PC-9 (cell line): ENCODE results near the gene CUX1. TPM values are rescaled to one million over a fixed set of nuclear protein-coding genes. Genes with fewer than 3 reads are reported as not detected.

Source experiments
- BruUV-seq: library from RNA; stranded (reverse); fragments of 400-500 nt; replicated peaks from 2 replicates; lab custom pipeline; 2021; lab: Mats Ljungman, UMichigan
- CTCF ChIA-PET: fragments of 300-600 bp; sonication (Branson Sonifier 250); formaldehyde crosslinking; loops from one replicate; lab custom pipeline; 2022; ENCODE audit warnings: antibody characterized with exemption; lab: Charles Lee
- POLR2A ChIA-PET: fragments of 300-600 bp; sonication (Branson Sonifier 250); formaldehyde crosslinking; loops from one replicate; lab custom pipeline; 2022; ENCODE audit warnings: antibody characterized with exemption; ENCODE audit not compliant: unreplicated experiment; lab: Charles Lee
- DNase-seq, 2 experiments: peaks; one replicate each; pipeline versions ENCODE4 v3.0.0 to v3.0.0-alpha.2; 2015 to 2022; ENCODE audit warnings: mixed read lengths in 1 of 2
- H2AFZ ChIP-seq: fragments of 200-600 bp; sonication (generic); 2 replicates; pipeline ENCODE4 v1.8.1; 2017; ENCODE audit warnings: antibody characterized with exemption
- H3F3A ChIP-seq: fragments of 200-600 bp; sonication (generic); 2 replicates; pipeline ENCODE4 v1.8.1; 2017; ENCODE audit warnings: antibody characterized with exemption, mild to moderate bottlenecking, low read depth; ENCODE audit not compliant: insufficient read depth
- H3K27ac ChIP-seq: fragments of 200-600 bp; sonication (generic); 2 replicates; pipeline ENCODE4 v1.6.1; 2016; ENCODE audit warnings: mixed run types
- H3K27me3 ChIP-seq: fragments of 200-600 bp; sonication (generic); 2 replicates; pipeline ENCODE4 v1.6.1; 2016; ENCODE audit warnings: low read depth, mixed run types; ENCODE audit not compliant: insufficient read depth
- H3K36me3 ChIP-seq: fragments of 200-600 bp; sonication (generic); 2 replicates; pipeline ENCODE4 v1.6.1; 2016; ENCODE audit warnings: low read depth, mixed run types
- H3K4me1 ChIP-seq: fragments of 200-600 bp; sonication (generic); replicated peaks from 2 replicates; pipeline ENCODE4 v1.6.1; 2016; ENCODE audit warnings: mixed run types; ENCODE audit not compliant: insufficient read depth
- H3K4me2 ChIP-seq: fragments of 200-600 bp; sonication (generic); 2 replicates; pipeline ENCODE4 v1.6.1; 2017; ENCODE audit warnings: mixed run types
- H3K4me3 ChIP-seq: fragments of 200-600 bp; sonication (generic); 2 replicates; pipeline ENCODE4 v1.6.1; 2016; ENCODE audit warnings: mixed run types
- H3K79me2 ChIP-seq: fragments of 200-600 bp; sonication (generic); 2 replicates; pipeline ENCODE4 v1.6.1; 2017; ENCODE audit warnings: low read depth, mixed run types
- H3K9me2 ChIP-seq: fragments of 200-600 bp; sonication (generic); 2 replicates; pipeline ENCODE4 v1.8.1; 2017; ENCODE audit warnings: mild to moderate bottlenecking; ENCODE audit not compliant: insufficient read depth
- H3K9me3 ChIP-seq: fragments of 200-600 bp; sonication (generic); 2 replicates; pipeline ENCODE4 v1.8.1; 2016; ENCODE audit warnings: low read depth; ENCODE audit not compliant: insufficient read depth
- H4K20me1 ChIP-seq: fragments of 200-600 bp; sonication (generic); 2 replicates; pipeline ENCODE4 v1.8.1; 2017; ENCODE audit not compliant: insufficient read depth
- CTCF ChIP-seq: fragments of 200-600 bp; sonication (generic); conservative IDR thresholded peaks from 2 replicates; pipeline ENCODE4 v1.6.1; 2017; ENCODE audit warnings: mixed run types, antibody characterized with exemption, mild to moderate bottlenecking, moderate library complexity
- EZH2 ChIP-seq: fragments of 200-600 bp; sonication (generic); IDR thresholded peaks from 2 replicates; pipeline ENCODE4 v1.8.0; 2017; ENCODE audit warnings: antibody characterized with exemption, low read depth
- intact Hi-C: fragments of 100-400 bp; cut with micrococcal nuclease; formaldehyde crosslinking; loops from one replicate; pipeline ENCODE4 v1.10.0; 2022; ENCODE audit not compliant: unreplicated experiment
- total RNA-seq: library from RNA; stranded (reverse); gene quantifications from 2 replicates; pipeline ENCODE4 v1.2.3, GENCODE V29; 2021

Gene CUX1
- total RNA-seq, 1 experiment from 2014 or later = 83.3 TPM

- no peaks in the 10 kb centered on the region for H3F3A ChIP-seq
- no peaks in the 10 kb centered on the region for H3K9me3 ChIP-seq
- ChIA-PET POLR2A (interaction anchor here (0.5 to 1.0 kb wide), 6 partner anchors 68 to 665 kb away, joined by 3 to 8 read pairs (median 4); no protein-coding TSS in a partner anchor), CTCF (interaction anchor here (0.5 to 1.2 kb wide), 5 partner anchors 181 to 1015 kb away, joined by 3 to 12 read pairs (median 4); no protein-coding TSS in a partner anchor)
- peak overlapping the region; percentile 44; the same call in 1 of the 2 replicates for H3K4me2 ChIP-seq
- no peaks in the 10 kb centered on the region for H3K27me3 ChIP-seq
- no peaks in the 10 kb centered on the region for H3K79me2 ChIP-seq
- H3K4me3 ChIP-seq = no peak overlapping the region
- TSS peak; percentile 72 for BruUV-seq
- H3K4me1 ChIP-seq = no peaks in the 10 kb centered on the region
- no peaks in the 10 kb centered on the region for H3K36me3 ChIP-seq
- peak; percentile 79 to 96 for DNase-seq
- no peak overlapping the region for H3K27ac ChIP-seq
- no peak overlapping the region for H2AFZ ChIP-seq
- no peak for TF ChIP-seq CTCF
- TF ChIP-seq EZH2 = no peak
- no peaks in the 10 kb centered on the region for H4K20me1 ChIP-seq
- intact Hi-C loops = loop anchor here (2.0 to 10.0 kb wide), 4 partner anchors 191 to 912 kb away; partner anchors contain the start of genes ALKBH4, COL26A1 and LRWD1
- no peaks in the 10 kb centered on the region for H3K9me2 ChIP-seq
Observed at GRCh38 chr7:102273749-102274712, 456.6 kb downstream of the CUX1 start.

- BruUV-seq = no TSS peak
- no peak overlapping the region for H3K27ac ChIP-seq
- H3K4me1 ChIP-seq = no peaks in the 10 kb centered on the region
- no peaks in the 10 kb centered on the region for H3K27me3 ChIP-seq
- ChIA-PET CTCF (interaction anchor here (0.6 kb wide), 1 partner anchor 1018 kb away, joined by 3 read pairs; no protein-coding TSS in a partner anchor), POLR2A (no interaction called here)
- H3K4me2 ChIP-seq = no peak overlapping the region
- no peak for TF ChIP-seq CTCF
- TF ChIP-seq EZH2 = no peak
- no peak overlapping the region for H3K4me3 ChIP-seq
- H3K79me2 ChIP-seq = no peaks in the 10 kb centered on the region
- H4K20me1 ChIP-seq = no peaks in the 10 kb centered on the region
- no peaks in the 10 kb centered on the region for H3K9me2 ChIP-seq
- H3K36me3 ChIP-seq = no peaks in the 10 kb centered on the region
- peak in 1 of 2 experiments; percentile 22 for DNase-seq
- no peaks in the 10 kb centered on the region for H3F3A ChIP-seq
- intact Hi-C loops = loop anchor here (10.0 kb wide), 1 partner anchor 190 kb away; the partner anchor contains the start of genes ALKBH4 and LRWD1
- no peaks in the 10 kb centered on the region for H3K9me3 ChIP-seq
- H2AFZ ChIP-seq = no peak overlapping the region
Observed at GRCh38 chr7:102275123-102275703, 457.8 kb downstream of the CUX1 start.

- Histone ChIP-seq H3K79me2 (no peaks in the 10 kb centered on the region), H3K4me3 (no peak overlapping the region), H2AFZ (no peak overlapping the region), H3K9me3 (no peaks in the 10 kb centered on the region), H4K20me1 (no peaks in the 10 kb centered on the region), H3K4me1 (no peaks in the 10 kb centered on the region), H3K27me3 (no peaks in the 10 kb centered on the region), H3F3A (no peaks in the 10 kb centered on the region), H3K4me2 (no peak overlapping the region), H3K27ac (no peak overlapping the region), H3K9me2 (no peaks in the 10 kb centered on the region), H3K36me3 (no peaks in the 10 kb centered on the region)
- intact Hi-C loops = loop anchor here (10.0 kb wide), 1 partner anchor 187 kb away; the partner anchor contains the start of genes ALKBH4 and LRWD1
- DNase-seq = no peak
- no peak for TF ChIP-seq CTCF
- TF ChIP-seq EZH2 = no peak
- no TSS peak for BruUV-seq
- ChIA-PET CTCF (interaction anchor here (0.6 kb wide), 1 partner anchor 115 kb away, joined by 7 read pairs; no protein-coding TSS in a partner anchor), POLR2A (interaction anchor here (0.8 kb wide), 1 partner anchor 57 kb away, joined by 10 read pairs; no protein-coding TSS in a partner anchor)
Observed at GRCh38 chr7:102277901-102278300, 460.5 kb downstream of the CUX1 start.
